PC-3 (cell line): Measurements from ENCODE around the gene LRPAP1. TPM values are rescaled to one million over a fixed set of nuclear protein-coding genes. Genes with fewer than 3 reads are reported as not detected.
A peak's percentile ranks its signal among the peaks of the same experiment; 100 is the strongest.

Experiments
- ATAC-seq: fragments of 200-7000 bp; cut with Tn5 transposase; 2 replicates; pipeline ENCODE4 v1.9.1; 2020; ENCODE audit warnings: mild to moderate bottlenecking, moderate library complexity
- BruUV-seq: library from RNA; stranded (reverse); fragments of 400-500 nt; replicated peaks from 2 replicates; lab custom pipeline; 2021; lab: Mats Ljungman, UMichigan
- CTCF ChIA-PET: fragments of 300-600 bp; sonication (Branson Sonifier 250); formaldehyde crosslinking; loops from one replicate; lab custom pipeline; 2022; ENCODE audit warnings: antibody characterized with exemption; lab: Charles Lee
- POLR2A ChIA-PET: fragments of 300-600 bp; sonication (Branson Sonifier 250); formaldehyde crosslinking; loops from one replicate; lab custom pipeline; 2022; ENCODE audit warnings: antibody characterized with exemption; ENCODE audit not compliant: unreplicated experiment; lab: Charles Lee
- DNase-seq: peaks from one replicate; pipeline ENCODE4 v3.0.0-alpha.2; 2015
- H2AFZ ChIP-seq: fragments of 300-600 bp; sonication (generic); 2 replicates; pipeline ENCODE4 v1.6.0; 2016; ENCODE audit warnings: antibody characterized with exemption, low read length
- H3F3A ChIP-seq: fragments of 300-600 bp; sonication (generic); one replicate; pipeline ENCODE4 v1.6.0; 2017; ENCODE audit warnings: antibody characterized with exemption, low read length, control low read depth, mild to moderate bottlenecking; ENCODE audit not compliant: unreplicated experiment
- H3K27ac ChIP-seq: fragments of 300-600 bp; sonication (generic); 2 replicates; pipeline ENCODE4 v1.5.1; 2016; ENCODE audit warnings: mild to moderate bottlenecking, low read length
- H3K27me3 ChIP-seq: fragments of 300-600 bp; sonication (generic); 2 replicates; pipeline ENCODE4 v1.6.1; 2016; ENCODE audit warnings: low read length, mixed read lengths
- H3K36me3 ChIP-seq: fragments of 300-600 bp; sonication (generic); 2 replicates; pipeline ENCODE4 v1.6.1; 2016; ENCODE audit warnings: low read depth, mixed run types, low read length, mixed read lengths
- H3K4me1 ChIP-seq: fragments of 300-600 bp; sonication (generic); 2 replicates; pipeline ENCODE4 v1.5.1; 2016; ENCODE audit warnings: low read length; ENCODE audit not compliant: insufficient read depth
- H3K4me2 ChIP-seq: fragments of 300-600 bp; sonication (generic); 2 replicates; pipeline ENCODE4 v1.6.0; 2016; ENCODE audit warnings: low read length
- H3K4me3 ChIP-seq: fragments of 300-600 bp; sonication (generic); 2 replicates; pipeline ENCODE4 v1.5.1; 2016; ENCODE audit warnings: mild to moderate bottlenecking, low read length, mixed read lengths
- H3K79me2 ChIP-seq: fragments of 300-600 bp; sonication (generic); 2 replicates; pipeline ENCODE4 v1.6.1; 2017; ENCODE audit warnings: low read length, mixed read lengths
- H3K9ac ChIP-seq: fragments of 300-600 bp; sonication (generic); 2 replicates; pipeline ENCODE4 v1.6.0; 2016; ENCODE audit warnings: mild to moderate bottlenecking, low read length
- H3K9me2 ChIP-seq: fragments of 300-600 bp; sonication (generic); replicated peaks from 2 replicates; pipeline ENCODE4 v1.6.1; 2016; ENCODE audit warnings: mixed run types, low read length, mixed read lengths
- H3K9me3 ChIP-seq: fragments of 300-600 bp; sonication (generic); 2 replicates; pipeline ENCODE4 v1.6.1; 2016; ENCODE audit warnings: low read length, mixed read lengths
- H4K20me1 ChIP-seq: fragments of 300-600 bp; sonication (generic); 2 replicates; pipeline ENCODE4 v1.6.1; 2016; ENCODE audit warnings: low read length, mixed read lengths
- EZH2 ChIP-seq: fragments of 300-600 bp; sonication (generic); IDR thresholded peaks from one replicate; pipeline ENCODE4 v1.6.1; 2017; ENCODE audit warnings: antibody characterized with exemption, mild to moderate bottlenecking, low read length; ENCODE audit not compliant: unreplicated experiment
- EZH2phosphoT487 ChIP-seq: fragments of 300-600 bp; sonication (generic); IDR thresholded peaks from 2 replicates; pipeline ENCODE4 v1.6.1; 2018; ENCODE audit warnings: mild to moderate bottlenecking, antibody characterized with exemption, low read length, borderline replicate concordance
- intact Hi-C: fragments of 100-400 bp; cut with micrococcal nuclease; formaldehyde crosslinking; loops from 2 replicates; pipeline ENCODE4 v1.9.0; 2023
- total RNA-seq: library from RNA; depleted of rRNA; stranded (reverse); fragments of >200 nt; gene quantifications from 2 replicates; pipeline ENCODE4 v1.2.3, GENCODE V29; 2014
- TF ChIP-seq, protein P1 (sequence below): fragments of 300-600 bp; sonication (generic); conservative IDR thresholded peaks from 2 replicates; pipeline ENCODE4 v1.5.1; 2017; ENCODE audit warnings: antibody characterized with exemption, low read depth, mild to moderate bottlenecking, low read length

LRPAP1 gene
- total RNA-seq, 1 experiment from 2014 or later = 133 TPM

DNA sequence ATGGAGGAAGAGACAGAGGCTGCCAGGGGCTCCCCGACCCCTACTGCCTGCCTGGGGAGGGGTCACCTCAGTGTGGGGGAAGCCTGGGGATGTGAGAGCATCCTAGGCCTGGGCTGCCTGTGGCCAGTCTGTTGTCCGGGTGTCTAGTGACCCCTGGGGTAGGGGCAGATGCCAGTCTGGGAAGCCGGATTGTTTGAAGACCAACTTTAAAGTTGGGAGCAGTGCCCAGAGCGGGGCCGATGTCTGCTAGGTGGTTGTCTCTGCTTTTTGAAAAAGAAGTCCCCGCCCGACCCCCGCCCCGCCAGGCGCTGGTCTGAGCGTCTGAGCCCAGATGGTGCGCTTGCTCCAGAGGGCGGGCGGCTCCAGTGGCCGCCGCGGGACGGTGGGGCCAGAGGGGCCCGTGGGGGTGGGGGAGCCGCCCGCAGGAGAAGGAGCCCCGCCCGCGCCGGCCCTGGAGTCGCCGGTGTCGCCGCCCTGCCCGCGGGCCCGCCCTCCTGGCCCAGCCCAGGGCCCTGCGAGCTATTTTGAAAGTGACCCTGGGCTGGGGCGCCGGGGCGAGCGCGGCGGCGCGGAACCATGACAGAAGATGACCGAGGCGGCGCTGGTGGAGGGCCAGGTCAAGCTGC lies 69.3 kb downstream of the LRPAP1 start, which contains the start of gene DOK7:
DOK7 (plus strand) TSS at position 517 of the 626 bp plus-strand sequence; CDS start at position 587, 70 bp downstream.
- intact Hi-C loops = no loop called here
- Histone ChIP-seq H4K20me1 (no peaks in the 10 kb centered on the region), H3F3A (no peaks in the 10 kb centered on the region), H3K9me2 (no peaks in the 10 kb centered on the region), H3K79me2 (no peaks in the 10 kb centered on the region), H3K9me3 (no peaks in the 10 kb centered on the region), H3K9ac (no peak within 1 kb of the TSS), H3K4me3 (peak within 1 kb of the TSS; percentile 43; the same call in 1 of the 2 replicates), H2AFZ (no peak within 1 kb of the TSS), H3K4me1 (peaks cover 11% of the 10 kb centered on the region; the same call in 1 of the 2 replicates), H3K27ac (no peak within 1 kb of the TSS), H3K27me3 (no peaks in the 10 kb centered on the region), H3K36me3 (no peaks in the 10 kb centered on the region), H3K4me2 (peak within 1 kb of the TSS; percentile 51)
- TF ChIP-seq EZH2 (no peak), EZH2phosphoT487 (no peak)
- TF ChIP-seq, protein P1, sequence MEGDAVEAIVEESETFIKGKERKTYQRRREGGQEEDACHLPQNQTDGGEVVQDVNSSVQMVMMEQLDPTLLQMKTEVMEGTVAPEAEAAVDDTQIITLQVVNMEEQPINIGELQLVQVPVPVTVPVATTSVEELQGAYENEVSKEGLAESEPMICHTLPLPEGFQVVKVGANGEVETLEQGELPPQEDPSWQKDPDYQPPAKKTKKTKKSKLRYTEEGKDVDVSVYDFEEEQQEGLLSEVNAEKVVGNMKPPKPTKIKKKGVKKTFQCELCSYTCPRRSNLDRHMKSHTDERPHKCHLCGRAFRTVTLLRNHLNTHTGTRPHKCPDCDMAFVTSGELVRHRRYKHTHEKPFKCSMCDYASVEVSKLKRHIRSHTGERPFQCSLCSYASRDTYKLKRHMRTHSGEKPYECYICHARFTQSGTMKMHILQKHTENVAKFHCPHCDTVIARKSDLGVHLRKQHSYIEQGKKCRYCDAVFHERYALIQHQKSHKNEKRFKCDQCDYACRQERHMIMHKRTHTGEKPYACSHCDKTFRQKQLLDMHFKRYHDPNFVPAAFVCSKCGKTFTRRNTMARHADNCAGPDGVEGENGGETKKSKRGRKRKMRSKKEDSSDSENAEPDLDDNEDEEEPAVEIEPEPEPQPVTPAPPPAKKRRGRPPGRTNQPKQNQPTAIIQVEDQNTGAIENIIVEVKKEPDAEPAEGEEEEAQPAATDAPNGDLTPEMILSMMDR = no peak
- peak; percentile 26 for ATAC-seq
- CTCF ChIA-PET = no interaction called here
- DNase-seq = no peak
- no TSS peak for BruUV-seq
- POLR2A ChIA-PET = no interaction called here

- no peaks in the 10 kb centered on the region for H3K9me2 ChIP-seq
- no peak for ATAC-seq
- no peaks in the 10 kb centered on the region for H3F3A ChIP-seq
- H3K9me3 ChIP-seq = no peaks in the 10 kb centered on the region
- no TSS peak for BruUV-seq
- no peaks in the 10 kb centered on the region for H3K79me2 ChIP-seq
- DNase-seq = no peak
- no peaks in the 10 kb centered on the region for H3K27me3 ChIP-seq
- H3K36me3 ChIP-seq = no peaks in the 10 kb centered on the region
- H3K4me2 ChIP-seq = no peak overlapping the region
- ChIA-PET CTCF (no interaction called here), POLR2A (no interaction called here)
- no peaks in the 10 kb centered on the region for H4K20me1 ChIP-seq
- H3K27ac ChIP-seq = no peak overlapping the region
- H3K4me3 ChIP-seq = no peak overlapping the region
- TF ChIP-seq EZH2phosphoT487 (no peak), EZH2 (no peak)
- TF ChIP-seq, protein P1 = no peak
- intact Hi-C loops = no loop called here
- no peak overlapping the region for H2AFZ ChIP-seq
- H3K4me1 ChIP-seq = peaks cover 11% of the 10 kb centered on the region; the same call in 1 of the 2 replicates
- H3K9ac ChIP-seq = no peak overlapping the region
Observed at GRCh38 chr4:3462321-3462789, 69.9 kb downstream of the LRPAP1 start.
